ENCODE data around the gene STK31.

DNA sequence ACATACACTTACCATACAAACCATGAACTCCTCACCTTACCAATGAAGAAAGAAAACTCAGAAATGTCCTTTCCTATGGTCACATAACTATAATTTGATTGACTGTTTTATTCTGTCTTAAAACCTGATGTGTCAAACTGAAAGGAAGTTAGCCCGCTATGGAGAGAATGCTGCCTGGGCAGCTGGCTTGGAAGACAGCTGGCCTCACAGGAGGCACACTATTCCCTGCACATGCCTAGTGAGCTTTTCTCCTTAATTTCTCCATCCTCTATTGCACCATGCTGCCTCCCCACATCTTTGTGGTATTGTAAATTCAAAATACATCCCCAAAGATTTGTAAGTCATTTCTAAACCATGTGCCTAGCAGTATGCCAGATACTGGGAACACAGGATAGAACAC is 163.3 kb downstream of the STK31 start:
- TF ChIP-seq POLR2AphosphoS5 (IDR thresholded peaks at IDR 0.05): no peak
- no peak for TF ChIP-seq CTCF (IDR thresholded peaks at IDR 0.05)
